H9 (cell line): ENCODE results near the gene COL18A1. TPM values are rescaled to one million over a fixed set of nuclear protein-coding genes. Genes with fewer than 3 reads are reported as not detected.

Experiments used
- DNase-seq: peaks from one replicate; pipeline ENCODE4 v3.0.0-alpha.2; 2017
- H2AFZ ChIP-seq: one replicate; pipeline ENCODE4 v1.6.1; 2013; ENCODE audit warnings: mild to moderate bottlenecking, low read length, control low read depth, moderate library complexity
- H2AK5ac ChIP-seq: 2 replicates; pipeline ENCODE4 v1.6.1; 2013; ENCODE audit warnings: low read length, control low read depth, mixed read lengths; ENCODE audit not compliant: insufficient read length
- H2BK120ac ChIP-seq: one replicate; pipeline ENCODE4 v1.6.1; 2013; ENCODE audit warnings: low read depth, mild to moderate bottlenecking, low read length, control low read depth, inconsistent platforms; ENCODE audit not compliant: poor library complexity, severe bottlenecking
- H2BK12ac ChIP-seq: 2 replicates; pipeline ENCODE4 v1.6.1; 2013; ENCODE audit warnings: low read length, control low read depth, mixed read lengths, low read depth; ENCODE audit not compliant: insufficient read length
- H2BK15ac ChIP-seq: 2 replicates; pipeline ENCODE4 v1.6.1; 2013; ENCODE audit warnings: low read depth, low read length, control low read depth
- H2BK20ac ChIP-seq: one replicate; pipeline ENCODE4 v1.6.1; 2013; ENCODE audit warnings: low read depth, mild to moderate bottlenecking, low read length, control low read depth, inconsistent platforms; ENCODE audit not compliant: poor library complexity, severe bottlenecking
- H2BK5ac ChIP-seq: 2 replicates; pipeline ENCODE4 v1.6.1; 2013; ENCODE audit warnings: low read length, control low read depth, mixed read lengths; ENCODE audit not compliant: insufficient read length
- H3K14ac ChIP-seq: 2 replicates; pipeline ENCODE4 v1.6.1; 2013; ENCODE audit warnings: low read length, control low read depth; ENCODE audit not compliant: insufficient read depth
- H3K18ac ChIP-seq: 2 replicates; pipeline ENCODE4 v1.6.1; 2013; ENCODE audit warnings: low read depth, mild to moderate bottlenecking, mixed read lengths, low read length, control low read depth; ENCODE audit not compliant: insufficient read length
- H3K23ac ChIP-seq: 2 replicates; pipeline ENCODE4 v1.6.1; 2013; ENCODE audit warnings: low read length, control low read depth, mixed read lengths, low read depth; ENCODE audit not compliant: insufficient read length
- H3K23me2 ChIP-seq: 2 replicates; pipeline ENCODE4 v1.6.1; 2013; ENCODE audit warnings: low read depth, mild to moderate bottlenecking, mixed read lengths, low read length, control low read depth; ENCODE audit not compliant: insufficient read length, poor library complexity, severe bottlenecking
- H3K27ac ChIP-seq: 2 replicates; pipeline ENCODE4 v1.5.1; 2013; ENCODE audit warnings: low read length, control low read depth, mixed read lengths, low read depth; ENCODE audit not compliant: insufficient read length
- H3K27me3 ChIP-seq: 2 replicates; pipeline ENCODE4 v1.6.1; 2013; ENCODE audit warnings: low read length, control low read depth, inconsistent platforms; ENCODE audit not compliant: insufficient read depth
- H3K4ac ChIP-seq: 2 replicates; pipeline ENCODE4 v1.6.1; 2013; ENCODE audit warnings: low read depth, mild to moderate bottlenecking, control low read depth, inconsistent platforms, low read length, moderate library complexity
- H3K4me1 ChIP-seq: 2 replicates; pipeline ENCODE4 v1.6.1; 2013; ENCODE audit warnings: low read length, control low read depth, inconsistent platforms; ENCODE audit not compliant: insufficient read depth
- H3K4me2 ChIP-seq: 2 replicates; pipeline ENCODE4 v1.6.1; 2013; ENCODE audit warnings: low read length, control low read depth, mixed read lengths; ENCODE audit not compliant: insufficient read length, insufficient read depth
- H3K56ac ChIP-seq: 2 replicates; pipeline ENCODE4 v1.6.1; 2013; ENCODE audit warnings: low read depth, mild to moderate bottlenecking, mixed read lengths, low read length, control low read depth; ENCODE audit not compliant: insufficient read length
- H3K79me1 ChIP-seq: 2 replicates; pipeline ENCODE4 v1.6.1; 2013; ENCODE audit warnings: low read depth, mild to moderate bottlenecking, moderate library complexity, low read length, control low read depth, inconsistent platforms; ENCODE audit not compliant: insufficient read depth, poor library complexity, severe bottlenecking
- H3K79me2 ChIP-seq: 2 replicates; pipeline ENCODE4 v1.6.1; 2013; ENCODE audit warnings: low read length, control low read depth, inconsistent platforms; ENCODE audit not compliant: insufficient read depth
- H3K9ac ChIP-seq: 2 replicates; pipeline ENCODE4 v1.6.1; 2013; ENCODE audit warnings: low read length, control low read depth, mixed read lengths; ENCODE audit not compliant: insufficient read length; ENCODE audit errors: extremely low read depth
- H3K9me3 ChIP-seq: one replicate; pipeline ENCODE4 v1.6.1; 2013; ENCODE audit warnings: low read depth, low read length, inconsistent platforms; ENCODE audit not compliant: control insufficient read depth
- H3T11ph ChIP-seq: one replicate; pipeline ENCODE4 v1.6.1; 2013; ENCODE audit warnings: mild to moderate bottlenecking, low read length, control low read depth, inconsistent platforms
- H4K20me1 ChIP-seq: one replicate; pipeline ENCODE4 v1.6.1; 2013; ENCODE audit not compliant: control insufficient read depth, insufficient read length, insufficient read depth
- H4K5ac ChIP-seq: 2 replicates; pipeline ENCODE4 v1.6.1; 2013; ENCODE audit warnings: low read depth, mild to moderate bottlenecking, mixed read lengths, low read length, control low read depth; ENCODE audit not compliant: insufficient read length
- H4K8ac ChIP-seq: replicated peaks from 2 replicates; pipeline ENCODE4 v1.6.1; 2013; ENCODE audit warnings: low read length, control low read depth, mixed read lengths, low read depth; ENCODE audit not compliant: insufficient read length
- H4K91ac ChIP-seq: 2 replicates; pipeline ENCODE4 v1.6.1; 2013; ENCODE audit warnings: low read depth, mild to moderate bottlenecking, moderate library complexity, mixed read lengths, low read length, control low read depth; ENCODE audit not compliant: insufficient read length
- H3K27ac Mint-ChIP-seq, 3 experiments: 2 replicates in 2 of 3; 3 replicates in 1 of 3; pipeline ENCODE4 v1.8.0; 2020 to 2021; ENCODE audit warnings: mixed read lengths in 3 of 3, mild to moderate bottlenecking in 1 of 3, moderate library complexity in 1 of 3
- H3K27me3 Mint-ChIP-seq: 2 replicates; pipeline ENCODE4 v1.8.0; 2021; ENCODE audit warnings: low read depth, mild to moderate bottlenecking, moderate library complexity, mixed read lengths
- H3K36me3 Mint-ChIP-seq, 3 experiments: 2 replicates in 2 of 3; 3 replicates in 1 of 3; pipeline ENCODE4 v1.8.0; 2020 to 2021; ENCODE audit warnings: low read depth in 3 of 3, mixed read lengths in 3 of 3; ENCODE audit not compliant: insufficient read depth in 1 of 3
- H3K4me1 Mint-ChIP-seq, 2 experiments: 2 replicates each; pipeline ENCODE4 v1.8.0; 2020; ENCODE audit warnings: mixed read lengths in 2 of 2
- H3K4me3 Mint-ChIP-seq, 2 experiments: 2 replicates in 1 of 2; 3 replicates in 1 of 2; pipeline ENCODE4 v1.8.0; 2020 to 2021; ENCODE audit warnings: mild to moderate bottlenecking in 2 of 2, mixed read lengths in 2 of 2, moderate library complexity in 1 of 2
- H3K9me3 Mint-ChIP-seq, 2 experiments: 2 replicates in 1 of 2; 3 replicates in 1 of 2; pipeline ENCODE4 v1.8.0; 2020; ENCODE audit warnings: mild to moderate bottlenecking in 2 of 2, mixed read lengths in 2 of 2, moderate library complexity in 1 of 2
- CTCF ChIP-seq: fragments of 200-600 bp; sonication (generic); conservative IDR thresholded peaks from 3 replicates; pipeline ENCODE4 v1.8.0; 2021; ENCODE audit warnings: antibody characterized with exemption, mild to moderate bottlenecking
- WGBS: extraction: QIAGEN DNeasy Blood & Tissue Kit; methylation state at CpG from one replicate; pipeline ENCODE4 v1.1.7; 2013; ENCODE audit warnings: missing lambda C conversion rate, low lambda C conversion rate, mixed read lengths; ENCODE audit not compliant: insufficient read length; ENCODE audit errors: extremely low coverage; 5-methylcytosine and 5-hydroxymethylcytosine counted together
- total RNA-seq: library from RNA; stranded (reverse); gene quantifications from 2 replicates; pipeline ENCODE4 v1.2.1, GENCODE V29; 2021

Gene COL18A1
- total RNA-seq, 1 experiment from 2014 or later = 232 TPM

GRCh38 chr21:45356251-45356650, 48.7 kb upstream of the COL18A1 start:
- H3K27me3 ChIP-seq = no peaks in the 10 kb centered on the region
- no CpG with 5 or more reads among the region's 10 CpGs for WGBS
- no peak overlapping the region for H3K9ac ChIP-seq
- H3T11ph ChIP-seq = no peak overlapping the region
- H2BK20ac ChIP-seq = no peak overlapping the region
- no peaks in the 10 kb centered on the region for H3K23me2 ChIP-seq
- no peaks in the 10 kb centered on the region for H3K4me1 ChIP-seq
- Mint-ChIP-seq H3K9me3 (no peaks in the 10 kb centered on the region), H3K36me3 (no peaks in the 10 kb centered on the region), H3K27me3 (no peaks in the 10 kb centered on the region; the same call in none of the 2 replicates), H3K27ac (no peak overlapping the region; a peak in 1 of 7 replicates), H3K4me1 (peaks cover 42 to 52% of the 10 kb centered on the region in 2 experiments), H3K4me3 (no peak overlapping the region)
- H3K27ac ChIP-seq = no peak overlapping the region
- no peaks in the 10 kb centered on the region for H3K79me1 ChIP-seq
- no peak overlapping the region for H3K56ac ChIP-seq
- H4K8ac ChIP-seq = no peak overlapping the region
- H3K18ac ChIP-seq = no peak overlapping the region
- no peak overlapping the region for H2BK12ac ChIP-seq
- H3K79me2 ChIP-seq = no peaks in the 10 kb centered on the region
- H3K4me2 ChIP-seq = no peak overlapping the region
- H3K14ac ChIP-seq = no peak overlapping the region
- no peak overlapping the region for H4K91ac ChIP-seq
- no peak overlapping the region for H2AFZ ChIP-seq
- H3K23ac ChIP-seq = no peak overlapping the region
- no peak for DNase-seq
- no peaks in the 10 kb centered on the region for H4K20me1 ChIP-seq
- no peaks in the 10 kb centered on the region for H3K9me3 ChIP-seq
- no peak overlapping the region for H2BK5ac ChIP-seq
- H4K5ac ChIP-seq = no peak overlapping the region
- no peak overlapping the region for H3K4ac ChIP-seq
- H2BK15ac ChIP-seq = no peak overlapping the region
- TF ChIP-seq CTCF = peak; percentile 69
- H2BK120ac ChIP-seq = no peak overlapping the region
- no peak overlapping the region for H2AK5ac ChIP-seq
